Mesenchymal stem cell (in vitro differentiated cells and primary cell): ENCODE measurements around the gene GSAP.
A peak's percentile ranks its signal among the peaks of the same experiment; 100 is the strongest.

ENCODE experiments used
- DNase-seq: peaks from one replicate; pipeline ENCODE4 v3.0.0-alpha.2; 2013
- H2AFZ ChIP-seq: one replicate; pipeline ENCODE4 v1.6.1; 2013; ENCODE audit warnings: low read depth, mild to moderate bottlenecking, control low read depth, inconsistent platforms, low read length, moderate library complexity
- H2AK5ac ChIP-seq: 2 replicates; pipeline ENCODE4 v1.6.1; 2013; ENCODE audit warnings: low read length, moderate library complexity, mild to moderate bottlenecking, inconsistent platforms; ENCODE audit not compliant: severe bottlenecking
- H2BK120ac ChIP-seq: one replicate; pipeline ENCODE4 v1.6.1; 2013; ENCODE audit warnings: low read depth, mild to moderate bottlenecking, inconsistent platforms, low read length, moderate library complexity
- H2BK12ac ChIP-seq, 2 experiments: one replicate each; pipeline ENCODE4 v1.6.1; 2013; ENCODE audit warnings: inconsistent platforms in 2 of 2, low read length in 2 of 2, mild to moderate bottlenecking in 2 of 2, moderate library complexity in 2 of 2, control low read depth in 1 of 2
- H2BK15ac ChIP-seq: one replicate; pipeline ENCODE4 v1.6.1; 2013; ENCODE audit warnings: mild to moderate bottlenecking, low read depth, inconsistent platforms; ENCODE audit not compliant: poor library complexity, severe bottlenecking
- H2BK5ac ChIP-seq: 2 replicates; pipeline ENCODE4 v1.6.1; 2013; ENCODE audit warnings: low read depth, mild to moderate bottlenecking, low read length, control low read depth, inconsistent platforms; ENCODE audit not compliant: poor library complexity, severe bottlenecking
- H3K14ac ChIP-seq, 2 experiments: one replicate each; pipeline ENCODE4 v1.6.1; 2013; ENCODE audit warnings: inconsistent platforms in 2 of 2, low read length in 2 of 2, control low read depth in 1 of 2, mild to moderate bottlenecking in 1 of 2, moderate library complexity in 1 of 2
- H3K18ac ChIP-seq, 2 experiments: one replicate each; pipeline ENCODE4 v1.6.1; 2013; ENCODE audit warnings: inconsistent platforms in 2 of 2, low read length in 2 of 2, control low read depth in 1 of 2, low read depth in 1 of 2, mild to moderate bottlenecking in 1 of 2
- H3K23ac ChIP-seq, 2 experiments: one replicate each; pipeline ENCODE4 v1.6.1; 2013; ENCODE audit warnings: inconsistent platforms in 2 of 2, low read length in 2 of 2, mild to moderate bottlenecking in 2 of 2, moderate library complexity in 2 of 2, control low read depth in 1 of 2
- H3K27ac ChIP-seq: 2 replicates; pipeline ENCODE4 v1.5.1; 2013; ENCODE audit warnings: mild to moderate bottlenecking, moderate library complexity, low read length, control low read depth, inconsistent platforms; ENCODE audit not compliant: poor library complexity, severe bottlenecking
- H3K27me3 ChIP-seq, 2 experiments: 2 replicates each; pipeline versions ENCODE4 v1.6.1 to v1.7.0; 2013; ENCODE audit warnings: low read length in 2 of 2, mild to moderate bottlenecking in 2 of 2, moderate library complexity in 2 of 2, control low read depth in 1 of 2, inconsistent platforms in 1 of 2; ENCODE audit not compliant: control insufficient read depth in 1 of 2, insufficient read depth in 1 of 2
- H3K36me3 ChIP-seq, 2 experiments: 2 replicates each; pipeline versions ENCODE4 v1.6.1 to v1.7.0; 2013; ENCODE audit warnings: low read length in 2 of 2, control low read depth in 1 of 2, inconsistent platforms in 1 of 2, low read depth in 1 of 2, mild to moderate bottlenecking in 1 of 2; ENCODE audit not compliant: insufficient read depth in 2 of 2, control insufficient read depth in 1 of 2
- H3K4ac ChIP-seq, 2 experiments: one replicate each; pipeline ENCODE4 v1.6.1; 2013; ENCODE audit warnings: inconsistent platforms in 2 of 2, low read length in 2 of 2, mild to moderate bottlenecking in 2 of 2, moderate library complexity in 2 of 2, control low read depth in 1 of 2, low read depth in 1 of 2
- H3K4me1 ChIP-seq: 2 replicates; pipeline ENCODE4 v1.6.1; 2013; ENCODE audit warnings: low read depth, low read length, control low read depth; ENCODE audit not compliant: control insufficient read depth, insufficient read depth
- H3K4me2 ChIP-seq: 2 replicates; pipeline ENCODE4 v1.6.1; 2013; ENCODE audit warnings: low read length, mild to moderate bottlenecking, inconsistent platforms; ENCODE audit not compliant: poor library complexity, severe bottlenecking
- H3K4me3 ChIP-seq, 2 experiments: 2 replicates each; pipeline versions ENCODE4 v1.5.1 to v1.7.0; 2013; ENCODE audit warnings: low read length in 2 of 2, mild to moderate bottlenecking in 2 of 2, control low read depth in 1 of 2, low read depth in 1 of 2; ENCODE audit not compliant: insufficient read depth in 1 of 2
- H3K79me1 ChIP-seq: replicated peaks from 2 replicates; pipeline ENCODE4 v1.6.1; 2013; ENCODE audit warnings: mild to moderate bottlenecking, control low read depth, low read length, inconsistent platforms; ENCODE audit not compliant: poor library complexity, severe bottlenecking
- H3K9ac ChIP-seq: 2 replicates; pipeline ENCODE4 v1.7.0; 2013; ENCODE audit warnings: mild to moderate bottlenecking, low read length, moderate library complexity
- H3K9me3 ChIP-seq: 2 replicates; pipeline ENCODE4 v1.7.0; 2013; ENCODE audit warnings: mild to moderate bottlenecking, low read length; ENCODE audit not compliant: control insufficient read depth
- H4K8ac ChIP-seq: one replicate; pipeline ENCODE4 v1.6.1; 2013; ENCODE audit warnings: inconsistent platforms, mild to moderate bottlenecking, low read length, moderate library complexity
- H4K91ac ChIP-seq: one replicate; pipeline ENCODE4 v1.6.1; 2013; ENCODE audit warnings: mild to moderate bottlenecking, low read length, inconsistent platforms
- WGBS: methylation state at CpG from one replicate; pipeline ENCODE4 v1.1.7; 2013; ENCODE audit warnings: mixed read lengths; 5-methylcytosine and 5-hydroxymethylcytosine counted together

GSAP gene

GRCh38 chr7:77266291-77266794, 149.8 kb downstream of the GSAP start:
- H3K4ac ChIP-seq: no peak overlapping the region
- H3K4me2 ChIP-seq: no peak overlapping the region
- H3K9me3 ChIP-seq: peaks cover 3% of the 10 kb centered on the region
- H2BK120ac ChIP-seq: no peak overlapping the region
- no peak overlapping the region for H3K23ac ChIP-seq
- no peak overlapping the region for H2AK5ac ChIP-seq
- H3K27me3 ChIP-seq: no peaks in the 10 kb centered on the region
- no peak overlapping the region for H2BK5ac ChIP-seq
- no peak overlapping the region for H4K8ac ChIP-seq
- no peak for DNase-seq
- no peaks in the 10 kb centered on the region for H3K79me1 ChIP-seq
- H4K91ac ChIP-seq: no peak overlapping the region
- WGBS: 73% methylated on average over 1 of the region's 2 CpGs
- H3K4me1 ChIP-seq: no peaks in the 10 kb centered on the region
- H3K14ac ChIP-seq: no peak overlapping the region
- no peak overlapping the region for H3K18ac ChIP-seq
- H2AFZ ChIP-seq: no peak overlapping the region
- no peak overlapping the region for H3K27ac ChIP-seq
- H3K36me3 ChIP-seq: no peaks in the 10 kb centered on the region
- H2BK15ac ChIP-seq: no peak overlapping the region
- no peak overlapping the region for H2BK12ac ChIP-seq
- no peak overlapping the region for H3K9ac ChIP-seq
- H3K4me3 ChIP-seq: no peak overlapping the region

- H3K27me3 ChIP-seq: no peaks in the 10 kb centered on the region
- H2AFZ ChIP-seq: no peak overlapping the region
- H2BK120ac ChIP-seq: no peak overlapping the region
- H3K36me3 ChIP-seq: no peaks in the 10 kb centered on the region
- H3K27ac ChIP-seq: no peak overlapping the region
- H3K9ac ChIP-seq: no peak overlapping the region
- H2BK12ac ChIP-seq: no peak overlapping the region
- WGBS: 69% methylated on average over 2 of the region's 4 CpGs
- no peak overlapping the region for H3K23ac ChIP-seq
- peaks cover 3% of the 10 kb centered on the region for H3K9me3 ChIP-seq
- no peak overlapping the region for H2AK5ac ChIP-seq
- no peaks in the 10 kb centered on the region for H3K4me1 ChIP-seq
- no peak overlapping the region for H2BK5ac ChIP-seq
- no peak overlapping the region for H3K4me3 ChIP-seq
- no peak for DNase-seq
- H2BK15ac ChIP-seq: no peak overlapping the region
- H3K14ac ChIP-seq: no peak overlapping the region
- H4K91ac ChIP-seq: no peak overlapping the region
- no peak overlapping the region for H3K4me2 ChIP-seq
- no peak overlapping the region for H3K4ac ChIP-seq
- H3K18ac ChIP-seq: no peak overlapping the region
- H3K79me1 ChIP-seq: no peaks in the 10 kb centered on the region
- no peak overlapping the region for H4K8ac ChIP-seq
These were observed 150.5 kb downstream of the GSAP start for GRCh38 chr7:77265666-77266065.

- 90% methylated on average over 3 of the region's 4 CpGs for WGBS
- H2AFZ ChIP-seq: no peak overlapping the region
- H3K79me1 ChIP-seq: no peaks in the 10 kb centered on the region
- DNase-seq: no peak
- no peak overlapping the region for H2BK120ac ChIP-seq
- H3K14ac ChIP-seq: no peak overlapping the region
- H3K9me3 ChIP-seq: no peaks in the 10 kb centered on the region
- no peak overlapping the region for H3K4me2 ChIP-seq
- H4K91ac ChIP-seq: no peak overlapping the region
- no peak overlapping the region for H3K9ac ChIP-seq
- H4K8ac ChIP-seq: peak overlapping the region; percentile 45
- H2BK5ac ChIP-seq: no peak overlapping the region
- H3K36me3 ChIP-seq: no peaks in the 10 kb centered on the region
- H2BK12ac ChIP-seq: no peak overlapping the region
- no peak overlapping the region for H3K4ac ChIP-seq
- H2AK5ac ChIP-seq: no peak overlapping the region
- H3K27me3 ChIP-seq: no peaks in the 10 kb centered on the region
- H3K27ac ChIP-seq: no peak overlapping the region
- H3K23ac ChIP-seq: no peak overlapping the region
- H3K18ac ChIP-seq: no peak overlapping the region
- H3K4me1 ChIP-seq: peaks cover 1% of the 10 kb centered on the region
- H3K4me3 ChIP-seq: no peak overlapping the region
- no peak overlapping the region for H2BK15ac ChIP-seq
These were observed 153.8 kb downstream of the GSAP start for GRCh38 chr7:77262316-77262715.
